Astrocyte of the hippocampus (primary cell): ENCODE results near the gene HOXC9.
A peak's percentile ranks its signal among the peaks of the same experiment; 100 is the strongest.

Experiments
- DNase-seq: peaks from one replicate; pipeline ENCODE4 v3.0.0; 2011; ENCODE audit warnings: low read depth, low spot score

The HOXC9 gene

DNA sequence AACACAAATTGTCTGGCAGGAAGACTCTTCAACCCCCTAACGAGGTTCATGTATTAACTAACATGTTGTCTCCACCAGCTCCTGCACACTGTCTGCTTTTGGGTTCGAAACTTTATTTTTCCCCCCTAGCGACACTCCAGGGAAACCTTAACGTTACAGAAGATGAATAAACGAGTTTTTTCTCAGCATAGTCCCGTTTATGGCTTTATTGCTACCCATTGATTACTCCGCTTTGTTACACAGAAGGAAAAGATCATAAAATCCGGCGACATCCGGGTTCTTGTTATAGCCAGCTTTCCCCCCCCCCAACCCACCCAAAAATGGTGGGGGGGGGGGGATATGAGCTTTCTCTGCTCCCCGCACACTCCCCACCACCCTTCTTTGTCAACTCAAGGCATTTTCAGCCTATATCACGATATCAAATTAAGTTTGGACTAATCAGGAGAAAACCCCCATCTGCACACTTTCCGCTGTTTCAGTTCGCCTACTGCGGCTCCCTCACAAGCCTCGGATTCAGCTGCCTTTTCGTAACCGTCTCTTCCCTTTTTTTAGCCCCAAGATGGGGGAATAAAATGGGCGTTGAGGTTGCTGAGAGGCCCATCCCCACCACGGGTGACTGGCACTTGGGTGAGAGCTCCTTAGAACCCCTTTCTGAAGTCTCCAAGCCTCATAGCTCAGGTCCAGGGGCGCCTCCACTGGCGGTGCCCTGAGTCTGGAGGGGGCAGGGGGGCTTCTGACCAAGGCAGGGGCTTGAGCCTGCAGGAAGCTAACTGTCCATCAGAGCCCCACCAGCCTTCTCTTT is 26.9 kb downstream of the HOXC9 start:
- DNase-seq = no peak

DNA sequence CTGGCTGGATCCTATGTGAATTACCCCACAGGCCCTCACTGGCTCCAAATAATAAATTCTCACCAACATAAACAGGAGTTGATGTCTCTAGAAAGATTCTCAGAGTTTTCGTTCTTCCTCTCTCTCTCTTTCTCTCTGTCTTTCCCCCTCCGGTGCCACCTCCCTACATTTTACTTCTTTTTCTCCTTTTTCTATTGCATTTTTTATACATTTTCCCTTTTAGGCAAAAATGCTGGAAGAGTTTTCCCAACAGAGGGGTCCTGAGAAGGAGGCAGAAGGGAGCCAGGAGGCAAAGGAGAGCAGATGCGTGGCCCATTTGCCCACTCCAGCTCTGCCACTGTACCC is 27.5 kb downstream of the HOXC9 start:
- DNase-seq = no peak

DNA sequence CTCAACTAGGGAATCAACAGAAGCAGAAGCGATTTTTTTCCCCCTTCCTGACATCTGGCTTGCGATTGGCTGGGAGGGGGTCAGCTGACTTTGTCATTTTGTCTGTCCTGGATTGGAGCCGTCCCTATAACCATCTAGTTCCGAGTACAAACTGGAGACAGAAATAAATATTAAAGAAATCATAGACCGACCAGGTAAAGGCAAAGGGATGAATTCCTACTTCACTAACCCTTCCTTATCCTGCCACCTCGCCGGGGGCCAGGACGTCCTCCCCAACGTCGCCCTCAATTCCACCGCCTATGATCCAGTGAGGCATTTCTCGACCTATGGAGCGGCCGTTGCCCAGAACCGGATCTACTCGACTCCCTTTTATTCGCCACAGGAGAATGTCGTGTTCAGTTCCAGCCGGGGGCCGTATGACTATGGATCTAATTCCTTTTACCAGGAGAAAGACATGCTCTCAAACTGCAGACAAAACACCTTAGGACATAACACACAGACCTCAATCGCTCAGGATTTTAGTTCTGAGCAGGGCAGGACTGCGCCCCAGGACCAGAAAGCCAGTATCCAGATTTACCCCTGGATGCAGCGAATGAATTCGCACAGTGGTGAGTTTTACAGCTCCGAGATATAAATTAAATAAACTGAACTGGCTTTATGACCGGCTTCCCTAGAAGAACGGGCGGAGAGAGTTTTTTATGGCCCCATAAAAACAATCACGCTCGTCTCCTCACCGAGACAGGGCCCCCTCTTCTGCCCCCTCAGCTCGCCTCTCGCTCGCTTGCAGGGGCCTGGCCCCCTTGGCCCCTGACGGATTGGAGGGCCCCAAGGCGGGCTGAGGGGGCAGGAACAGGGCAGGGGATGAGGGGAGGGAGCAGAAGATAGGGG is 28.6 kb downstream of the HOXC9 start, which contains the start of gene HOXC6:
Gene HOXC6 (plus strand): TSS at position 127 of the 888 bp plus-strand sequence. CDS start 82 bp downstream, at position 209.
- no peak for DNase-seq

DNA sequence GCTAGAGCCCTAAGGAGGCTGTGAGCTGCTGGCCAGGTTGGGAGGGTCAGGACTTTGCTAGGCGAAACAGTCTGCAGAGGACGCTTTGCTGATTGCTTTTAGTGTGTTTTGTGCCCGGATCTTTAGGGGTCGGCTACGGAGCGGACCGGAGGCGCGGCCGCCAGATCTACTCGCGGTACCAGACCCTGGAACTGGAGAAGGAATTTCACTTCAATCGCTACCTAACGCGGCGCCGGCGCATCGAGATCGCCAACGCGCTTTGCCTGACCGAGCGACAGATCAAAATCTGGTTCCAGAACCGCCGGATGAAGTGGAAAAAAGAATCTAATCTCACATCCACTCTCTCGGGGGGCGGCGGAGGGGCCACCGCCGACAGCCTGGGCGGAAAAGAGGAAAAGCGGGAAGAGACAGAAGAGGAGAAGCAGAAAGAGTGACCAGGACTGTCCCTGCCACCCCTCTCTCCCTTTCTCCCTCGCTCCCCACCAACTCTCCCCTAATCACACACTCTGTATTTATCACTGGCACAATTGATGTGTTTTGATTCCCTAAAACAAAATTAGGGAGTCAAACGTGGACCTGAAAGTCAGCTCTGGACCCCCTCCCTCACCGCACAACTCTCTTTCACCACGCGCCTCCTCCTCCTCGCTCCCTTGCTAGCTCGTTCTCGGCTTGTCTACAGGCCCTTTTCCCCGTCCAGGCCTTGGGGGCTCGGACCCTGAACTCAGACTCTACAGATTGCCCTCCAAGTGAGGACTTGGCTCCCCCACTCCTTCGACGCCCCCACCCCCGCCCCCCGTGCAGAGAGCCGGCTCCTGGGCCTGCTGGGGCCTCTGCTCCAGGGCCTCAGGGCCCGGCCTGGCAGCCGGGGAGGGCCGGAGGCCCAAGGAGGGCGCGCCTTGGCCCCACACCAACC is 29.8 kb downstream of the HOXC9 start:
- no peak for DNase-seq

DNA sequence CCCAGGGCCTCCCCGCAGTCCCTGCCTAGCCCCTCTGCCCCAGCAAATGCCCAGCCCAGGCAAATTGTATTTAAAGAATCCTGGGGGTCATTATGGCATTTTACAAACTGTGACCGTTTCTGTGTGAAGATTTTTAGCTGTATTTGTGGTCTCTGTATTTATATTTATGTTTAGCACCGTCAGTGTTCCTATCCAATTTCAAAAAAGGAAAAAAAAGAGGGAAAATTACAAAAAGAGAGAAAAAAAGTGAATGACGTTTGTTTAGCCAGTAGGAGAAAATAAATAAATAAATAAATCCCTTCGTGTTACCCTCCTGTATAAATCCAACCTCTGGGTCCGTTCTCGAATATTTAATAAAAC is 30.5 kb downstream of the HOXC9 start:
- DNase-seq = no peak

DNA sequence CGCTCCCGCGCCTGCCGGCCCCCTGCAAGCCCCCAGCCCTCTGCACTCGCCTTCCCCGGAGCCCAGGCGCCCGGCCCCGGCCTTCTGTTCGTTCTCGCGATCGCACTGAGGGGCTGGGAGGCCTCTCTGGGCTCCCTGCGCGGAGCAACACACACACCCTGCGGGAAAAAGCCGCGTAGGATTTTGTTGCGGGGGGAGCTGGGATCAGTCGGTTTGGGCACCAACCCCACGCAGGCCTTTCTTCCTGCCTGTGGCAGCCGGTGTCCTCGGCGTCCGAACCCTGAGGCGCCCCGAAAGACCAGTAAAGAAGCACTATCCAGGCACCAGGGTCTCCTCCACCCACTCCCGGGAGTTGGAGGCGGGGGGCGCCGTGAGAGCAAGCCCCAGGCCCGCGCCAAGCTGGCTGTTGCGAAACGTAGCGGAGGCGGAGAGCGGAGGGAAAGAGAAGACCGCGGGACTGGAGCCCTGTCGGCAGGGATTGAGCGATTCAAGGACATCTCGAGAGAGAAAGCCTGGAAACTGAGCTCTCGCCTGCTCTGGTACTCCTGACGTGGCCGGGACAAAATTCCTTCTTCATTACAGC is 31.0 kb downstream of the HOXC9 start:
- DNase-seq = peak; percentile 16

DNA sequence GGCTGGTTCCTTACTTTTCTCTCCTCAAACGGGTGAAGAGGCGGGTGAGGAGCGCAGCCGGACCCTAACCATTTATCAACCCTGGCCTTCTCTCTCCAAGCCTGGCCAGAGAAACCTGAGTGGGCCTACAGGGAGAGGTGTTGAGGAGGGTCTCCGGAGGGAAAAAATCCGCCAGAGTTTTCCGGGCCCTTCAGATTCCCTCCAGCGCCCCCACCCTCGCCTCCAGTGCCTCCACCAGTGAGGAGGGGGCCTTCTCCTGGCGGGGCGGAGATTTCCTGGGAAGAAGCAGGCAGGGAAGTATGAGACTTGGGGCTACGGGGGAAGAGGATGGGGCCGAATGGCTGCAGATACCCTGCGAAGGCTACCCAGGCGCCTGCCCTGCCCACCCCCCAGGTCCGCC is 31.5 kb downstream of the HOXC9 start:
- DNase-seq = no peak

DNA sequence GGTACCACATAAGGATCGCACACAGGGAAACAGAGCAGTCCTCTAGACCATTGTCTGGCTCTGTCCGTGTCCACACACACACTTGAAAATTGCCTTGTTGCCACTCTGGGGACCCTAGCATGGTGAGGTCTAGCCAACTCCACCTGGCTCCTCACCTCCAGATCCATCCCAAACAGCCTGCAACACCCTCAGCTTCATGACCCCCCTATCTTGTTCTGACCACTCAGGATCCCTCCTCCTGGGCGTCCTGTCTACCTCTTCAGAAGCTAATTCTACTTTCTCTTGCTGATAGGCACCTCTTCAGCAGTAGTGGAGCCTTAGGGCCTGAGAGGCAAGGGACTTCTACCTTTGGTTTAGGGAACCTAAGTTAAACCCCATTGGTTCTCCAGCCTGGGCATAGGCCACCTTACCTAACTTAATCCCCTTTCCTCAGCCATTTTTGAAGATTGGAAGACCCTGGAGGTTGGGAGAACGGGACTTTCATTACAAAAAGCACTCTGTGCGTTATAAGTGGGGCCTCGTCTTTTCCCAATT is 32.2 kb downstream of the HOXC9 start:
- no peak for DNase-seq

DNA sequence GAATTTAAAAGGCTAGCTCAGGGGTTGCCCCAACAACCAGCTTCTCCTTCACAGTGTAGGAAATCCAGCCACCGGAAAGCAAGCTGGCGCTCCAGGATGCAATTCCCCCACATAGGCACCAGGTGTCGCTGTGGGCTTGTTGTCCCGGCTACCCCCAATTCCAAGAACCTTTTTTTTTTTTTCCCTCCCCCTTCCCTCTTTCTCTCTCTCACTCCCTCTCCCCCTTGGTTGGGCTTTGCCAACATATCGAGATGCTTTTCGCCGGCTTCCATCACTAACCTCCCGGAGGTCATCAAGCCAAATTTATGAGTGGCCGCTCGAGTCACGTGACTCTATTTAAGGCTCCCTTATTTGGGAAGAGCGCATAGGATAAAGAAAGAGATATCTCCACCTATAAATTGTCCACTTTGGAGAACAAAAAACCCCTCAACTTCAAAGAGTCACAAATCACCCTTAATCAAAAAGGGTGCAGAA is 32.7 kb downstream of the HOXC9 start, which contains the start of gene HOXC5:
Gene HOXC5 (plus strand): TSS at position 424 of the 474 bp plus-strand sequence. CDS start 73 bp downstream, outside the sequence.
- peak; percentile 44 for DNase-seq

DNA sequence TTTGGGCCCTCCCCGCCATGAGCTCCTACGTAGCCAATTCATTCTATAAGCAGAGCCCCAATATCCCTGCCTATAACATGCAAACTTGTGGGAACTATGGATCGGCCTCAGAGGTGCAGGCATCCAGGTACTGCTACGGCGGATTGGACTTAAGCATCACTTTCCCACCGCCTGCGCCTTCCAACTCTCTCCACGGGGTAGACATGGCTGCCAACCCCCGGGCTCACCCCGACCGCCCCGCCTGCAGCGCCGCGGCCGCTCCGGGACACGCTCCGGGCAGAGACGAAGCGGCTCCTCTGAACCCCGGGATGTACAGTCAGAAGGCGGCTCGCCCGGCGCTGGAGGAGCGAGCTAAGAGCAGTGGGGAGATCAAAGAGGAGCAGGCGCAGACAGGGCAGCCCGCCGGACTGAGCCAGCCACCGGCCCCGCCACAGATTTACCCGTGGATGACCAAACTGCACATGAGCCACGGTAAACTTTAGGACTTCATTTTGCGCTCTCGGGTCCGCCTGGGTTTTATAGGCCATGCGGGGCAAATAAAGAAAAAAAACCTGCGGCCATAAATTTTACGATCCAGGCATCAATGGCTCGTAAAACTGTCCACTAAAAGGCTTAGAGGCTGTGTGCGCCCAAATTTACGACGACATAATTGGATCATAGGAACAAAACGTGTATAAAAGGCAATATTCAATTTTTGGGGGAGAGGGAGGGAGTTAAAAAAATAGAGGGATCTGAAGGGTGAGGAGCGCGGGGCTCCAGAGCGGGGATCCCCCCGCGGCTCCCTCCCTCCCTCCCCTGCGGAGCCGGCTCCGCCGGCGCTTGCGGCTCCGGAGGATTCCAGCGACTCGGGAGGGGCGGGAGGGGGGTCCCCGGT is 33.4 kb downstream of the HOXC9 start:
- DNase-seq = no peak

DNA sequence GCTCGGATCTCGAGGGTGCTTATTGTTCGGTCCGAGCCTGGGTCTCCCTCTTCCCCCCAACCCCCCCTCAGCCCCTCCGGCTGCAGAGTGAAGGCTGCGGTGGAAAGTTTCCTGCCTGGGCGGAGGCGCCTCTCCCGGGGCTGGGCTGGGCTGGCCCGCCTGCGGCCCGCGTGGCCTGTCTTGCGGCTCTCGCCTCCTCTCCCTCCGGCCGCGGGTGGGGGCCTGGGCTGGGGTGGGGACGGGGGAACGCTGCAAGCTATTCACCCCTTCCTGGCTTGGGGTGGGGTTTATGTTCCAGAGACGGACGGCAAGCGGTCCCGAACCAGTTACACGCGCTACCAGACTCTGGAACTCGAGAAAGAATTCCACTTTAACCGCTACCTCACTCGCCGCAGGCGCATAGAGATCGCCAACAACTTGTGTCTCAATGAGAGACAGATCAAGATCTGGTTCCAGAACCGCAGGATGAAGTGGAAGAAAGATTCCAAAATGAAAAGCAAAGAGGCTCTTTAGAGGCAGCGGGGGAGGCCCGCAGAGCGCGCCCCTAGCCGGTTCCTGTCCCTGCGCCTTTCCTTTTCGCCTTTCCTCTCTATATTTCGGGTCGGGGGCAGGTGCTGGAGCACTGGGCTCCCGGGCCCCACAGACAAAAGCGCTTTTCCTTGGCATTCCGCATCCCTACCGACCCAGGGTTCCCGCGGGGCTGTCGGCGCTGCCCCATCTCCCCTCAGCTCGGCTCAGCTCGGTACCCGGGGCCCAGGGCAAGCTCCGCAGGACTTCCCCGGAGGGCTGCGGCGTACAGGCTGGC is 34.2 kb downstream of the HOXC9 start:
- DNase-seq = no peak

DNA sequence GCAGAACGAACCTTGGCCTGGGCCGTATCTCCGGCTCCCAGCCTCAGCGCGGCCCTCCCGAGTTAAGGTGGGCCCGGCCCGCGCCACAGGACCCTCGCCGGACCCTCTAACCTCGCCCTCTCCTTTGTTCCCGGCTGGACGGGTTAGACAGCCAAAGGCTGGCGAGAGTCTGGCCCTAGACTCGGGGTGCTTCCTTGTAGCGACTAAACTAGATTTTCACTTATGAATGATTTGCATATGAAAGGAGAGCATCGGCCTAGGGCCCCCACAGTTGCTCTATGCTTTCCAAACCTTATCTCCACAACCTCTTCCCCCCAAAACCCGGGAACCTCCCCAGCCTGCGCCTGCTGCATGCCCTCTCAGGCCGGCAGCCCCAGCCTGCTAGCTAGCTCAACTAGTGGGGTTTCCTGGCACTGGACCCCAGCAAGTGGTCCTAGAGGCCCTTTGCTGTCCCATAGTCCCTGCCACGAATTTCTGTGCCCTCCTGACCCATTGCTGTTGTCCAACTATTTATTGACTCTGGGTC is 34.9 kb downstream of the HOXC9 start:
- DNase-seq = no peak

DNA sequence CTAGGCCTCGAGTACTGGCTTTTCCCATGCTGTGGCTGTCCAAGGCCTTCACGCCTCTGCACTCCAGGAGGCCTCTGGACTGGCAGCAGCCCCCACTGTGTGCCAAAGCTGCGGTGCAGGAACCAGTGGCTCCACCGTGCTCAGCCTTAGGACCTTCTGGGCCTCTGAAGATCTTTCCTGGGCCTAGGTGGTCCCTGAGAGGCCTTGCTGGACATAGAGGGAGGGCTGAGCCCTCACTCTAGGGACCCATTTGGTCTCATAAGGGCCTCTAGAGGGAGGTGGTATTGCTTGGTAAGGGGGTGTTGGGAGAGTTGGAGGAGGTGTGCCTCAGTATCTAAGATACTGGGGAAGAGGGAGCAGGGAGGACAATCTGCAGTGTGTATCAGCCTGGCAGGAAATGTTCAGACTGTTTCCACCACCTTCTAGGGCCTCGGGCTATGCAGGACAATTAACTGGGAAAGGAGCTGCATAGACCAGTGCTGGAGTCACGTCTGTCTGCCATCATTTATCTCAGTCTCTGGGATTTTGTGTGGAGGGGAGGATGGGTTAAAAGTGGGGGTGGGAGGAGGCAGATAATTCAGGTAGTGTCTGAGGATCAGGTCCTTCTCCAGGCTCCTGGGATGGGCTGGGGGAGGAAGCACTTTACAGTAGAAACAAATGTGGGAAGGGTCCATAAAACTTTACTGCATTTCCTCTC is 35.8 kb downstream of the HOXC9 start:
- no peak for DNase-seq

DNA sequence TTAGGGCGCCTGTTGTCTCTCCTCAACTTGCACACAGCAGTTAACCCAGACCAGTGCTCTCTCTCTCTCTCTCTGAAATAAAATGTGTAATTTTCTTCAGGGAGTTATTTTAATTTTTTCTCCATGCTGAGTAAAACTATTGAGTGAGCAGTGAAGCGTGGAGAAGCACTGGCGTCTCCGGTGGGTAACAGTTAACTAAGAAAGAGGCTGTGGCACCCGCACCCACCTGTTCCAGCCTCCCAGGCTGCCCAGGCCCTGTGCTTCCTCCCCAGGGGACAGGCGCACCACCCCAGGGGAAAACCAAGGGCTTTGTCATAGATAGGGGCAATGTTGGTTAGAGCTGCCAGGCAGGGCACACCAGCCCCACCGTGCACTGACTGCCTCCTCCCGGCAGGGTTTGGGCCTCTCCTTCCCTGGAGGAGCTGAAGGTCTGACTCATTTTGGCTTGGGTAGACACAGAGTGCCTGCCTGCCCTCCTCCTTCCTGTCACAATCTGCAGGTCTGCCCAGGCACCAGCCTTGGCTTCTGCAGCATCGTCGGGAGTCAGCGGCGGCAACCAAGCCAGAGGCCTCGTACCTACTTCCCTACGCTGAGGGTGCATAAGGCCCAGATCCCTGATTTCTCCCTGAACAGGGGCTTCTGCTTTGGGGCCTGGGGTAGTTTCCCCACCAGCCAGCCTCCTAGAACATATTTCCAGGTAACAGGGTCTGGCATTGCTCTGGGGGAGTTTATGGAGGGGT is 36.8 kb downstream of the HOXC9 start:
- DNase-seq = no peak

DNA sequence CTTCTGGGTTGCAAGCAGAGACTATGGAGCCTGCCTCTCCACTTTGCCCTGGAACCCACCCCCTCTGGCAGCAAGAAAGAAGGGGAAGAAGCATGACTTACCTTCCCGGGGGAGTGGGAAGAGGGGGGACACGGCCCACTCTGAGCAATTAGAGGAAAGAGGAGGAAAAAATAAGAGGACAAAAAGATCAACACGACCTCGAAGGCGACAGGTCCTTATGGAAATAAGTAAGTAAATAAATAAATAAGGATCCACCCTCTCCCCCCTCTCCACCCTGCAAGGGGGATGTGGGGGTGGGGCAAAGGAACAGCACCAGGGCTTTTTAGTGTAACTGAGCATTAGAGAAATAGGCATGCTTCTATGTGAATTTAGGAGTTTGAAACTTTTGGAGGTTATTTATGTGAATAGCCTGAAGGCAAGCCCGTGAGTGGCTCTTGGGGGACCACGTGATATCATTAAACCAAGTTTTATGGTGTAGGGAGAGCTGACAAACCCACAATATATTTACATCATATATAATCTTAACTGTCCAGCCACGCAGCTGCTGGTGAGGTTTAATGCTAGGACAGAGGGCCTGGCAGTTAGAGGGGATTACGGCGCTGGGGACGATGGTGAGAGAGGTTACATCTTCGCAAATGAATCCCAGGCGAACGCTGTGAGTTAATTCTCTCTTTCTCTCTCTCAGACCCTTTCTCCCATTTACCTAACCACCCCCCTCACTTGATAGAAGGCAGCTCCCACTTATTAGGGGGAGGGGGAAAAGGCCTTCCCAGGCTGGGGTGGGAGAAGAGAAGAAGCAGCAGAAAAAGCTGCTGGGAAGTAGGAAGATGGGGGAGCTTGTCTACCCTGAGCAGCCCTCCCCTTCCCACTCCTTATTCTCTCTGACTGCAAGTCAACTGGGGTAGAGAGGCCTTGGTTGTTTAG is 37.7 kb downstream of the HOXC9 start:
- DNase-seq = no peak

DNA sequence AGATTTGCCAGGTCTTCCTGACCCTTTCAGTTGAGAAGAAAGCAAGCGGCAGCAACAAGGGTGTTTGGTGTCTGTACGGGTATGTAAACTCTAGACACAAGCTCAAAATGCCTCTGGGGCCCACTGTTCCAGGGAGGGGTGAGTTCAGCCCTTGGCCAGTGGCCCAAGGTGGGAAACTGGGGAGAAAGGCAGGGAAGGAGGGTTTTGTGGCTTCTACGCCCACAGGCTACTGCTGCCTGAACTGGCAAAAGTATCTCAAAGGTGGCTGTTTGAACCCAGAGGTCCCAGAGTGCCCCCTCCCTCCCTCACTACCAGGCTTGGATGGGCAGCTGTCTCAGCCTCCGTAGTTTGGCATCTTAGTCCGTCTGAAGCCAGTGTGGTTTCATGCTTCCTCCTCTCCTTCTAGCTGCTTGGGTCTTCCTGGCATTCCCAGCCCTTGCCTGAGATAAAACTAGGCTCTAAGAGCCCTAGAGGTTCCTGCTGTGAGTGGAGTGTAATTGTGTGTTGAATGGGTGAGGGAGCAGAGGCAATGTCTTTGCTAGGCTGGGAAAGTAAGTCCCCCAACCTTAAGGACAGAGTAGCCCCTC is 38.4 kb downstream of the HOXC9 start:
- DNase-seq = no peak
